Calu3 (cell line): ENCODE data around the gene USP40. TPM values are rescaled to one million over a fixed set of nuclear protein-coding genes. Genes with fewer than 3 reads are reported as not detected.

Experiments used
- BruUV-seq: library from RNA; stranded (reverse); fragments of 400-500 nt; replicated peaks from 2 replicates; lab custom pipeline; 2021; lab: Mats Ljungman, UMichigan
- CTCF ChIA-PET: fragments of 300-600 bp; sonication (Branson Sonifier 250); formaldehyde crosslinking; loops from one replicate; lab custom pipeline; 2022; ENCODE audit warnings: antibody characterized with exemption; lab: Charles Lee
- DNase-seq: peaks from one replicate; pipeline ENCODE4 v3.0.0; 2022
- H3K27ac Mint-ChIP-seq: one replicate; pipeline ENCODE4 v1.8.0; 2022; ENCODE audit warnings: mixed read lengths; ENCODE audit not compliant: unreplicated experiment
- H3K27me3 Mint-ChIP-seq: one replicate; pipeline ENCODE4 v1.8.0; 2022; ENCODE audit warnings: mixed read lengths; ENCODE audit not compliant: unreplicated experiment
- H3K36me3 Mint-ChIP-seq: one replicate; pipeline ENCODE4 v1.8.0; 2022; ENCODE audit warnings: mild to moderate bottlenecking, moderate library complexity, mixed read lengths; ENCODE audit not compliant: insufficient read depth, unreplicated experiment
- H3K4me1 Mint-ChIP-seq: one replicate; pipeline ENCODE4 v1.8.0; 2022; ENCODE audit warnings: mild to moderate bottlenecking, low read depth, mixed read lengths; ENCODE audit not compliant: unreplicated experiment
- H3K4me3 Mint-ChIP-seq: one replicate; pipeline ENCODE4 v1.8.0; 2022; ENCODE audit warnings: mild to moderate bottlenecking, low read depth, moderate library complexity, mixed read lengths; ENCODE audit not compliant: unreplicated experiment
- H3K9me3 Mint-ChIP-seq: one replicate; pipeline ENCODE4 v1.8.0; 2022; ENCODE audit warnings: low read depth, mixed read lengths; ENCODE audit not compliant: unreplicated experiment
- CTCF ChIP-seq: fragments of 200-600 bp; IDR thresholded peaks from one replicate; pipeline ENCODE4 v1.8.0; 2022; ENCODE audit warnings: antibody characterized with exemption; ENCODE audit not compliant: unreplicated experiment
- intact Hi-C: fragments of 100-400 bp; cut with micrococcal nuclease; formaldehyde crosslinking; loops from one replicate; pipeline ENCODE4 v1.10.0; 2022; ENCODE audit not compliant: unreplicated experiment
- total RNA-seq: library from RNA; stranded (reverse); gene quantifications from 2 replicates; pipeline ENCODE4 v1.2.3, GENCODE V29; 2022

Gene USP40
- total RNA-seq, 1 experiment from 2014 or later = 44.2 TPM

- BruUV-seq = no TSS peak
- Mint-ChIP-seq H3K27ac (no peak overlapping the region), H3K4me1 (peaks cover 10% of the 10 kb centered on the region), H3K9me3 (no peaks in the 10 kb centered on the region), H3K27me3 (no peaks in the 10 kb centered on the region), H3K4me3 (no peak overlapping the region), H3K36me3 (no peaks in the 10 kb centered on the region)
- CTCF ChIA-PET = no interaction called here
- intact Hi-C loops = no loop called here
- no peak for TF ChIP-seq CTCF
- no peak for DNase-seq
Measured at GRCh38 chr2:233433794-233434193, 132.8 kb downstream of the USP40 start.

DNA sequence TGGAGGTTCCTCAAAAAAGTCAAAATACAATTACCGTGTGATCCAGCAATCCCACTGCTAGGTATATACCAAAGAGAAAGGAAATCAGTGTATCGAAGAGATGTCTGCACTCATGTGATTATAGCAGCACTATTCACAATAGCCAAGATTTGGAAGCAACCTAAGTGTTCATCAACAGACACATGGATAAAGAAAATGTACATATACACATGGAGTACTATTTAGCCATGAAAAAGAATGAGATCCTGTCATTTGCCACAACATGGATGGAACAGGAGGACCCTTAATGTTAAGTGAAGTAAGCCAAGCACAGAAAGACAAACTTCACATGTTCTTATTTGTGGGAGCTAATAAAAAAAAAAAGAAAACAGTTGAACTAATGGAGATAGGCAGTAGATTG lies 133.6 kb downstream of the USP40 start:
- CTCF ChIA-PET = interaction anchor here (0.9 kb wide), 1 partner anchor 426 kb away, joined by 3 read pairs; no protein-coding TSS in a partner anchor
- intact Hi-C loops = no loop called here
- Mint-ChIP-seq H3K4me3 (no peak overlapping the region), H3K4me1 (peaks cover 10% of the 10 kb centered on the region), H3K27me3 (no peaks in the 10 kb centered on the region), H3K36me3 (peaks cover 2% of the 10 kb centered on the region), H3K27ac (no peak overlapping the region), H3K9me3 (no peaks in the 10 kb centered on the region)
- no peak for TF ChIP-seq CTCF
- no peak for DNase-seq
- no TSS peak for BruUV-seq

DNA sequence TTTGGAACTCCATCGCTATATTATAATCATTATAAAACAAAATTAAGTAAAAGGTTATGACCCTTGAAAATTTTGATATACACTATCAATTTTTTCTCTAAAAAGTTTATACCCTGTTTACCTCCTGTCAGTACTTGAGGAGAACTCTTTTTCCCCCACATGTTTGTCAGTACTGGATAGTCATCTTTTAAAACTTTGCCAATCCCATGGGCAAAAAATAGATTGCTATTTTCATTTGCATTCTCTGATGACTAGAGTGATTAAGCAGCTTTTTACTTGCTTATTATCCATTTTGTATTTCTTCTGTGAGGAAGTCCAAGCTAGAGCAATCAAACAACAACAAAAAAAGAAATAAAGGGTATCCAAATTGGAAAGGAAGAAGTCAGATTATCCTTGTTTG lies 135.9 kb downstream of the USP40 start:
- intact Hi-C loops = no loop called here
- CTCF ChIA-PET = no interaction called here
- no peak for TF ChIP-seq CTCF
- Mint-ChIP-seq H3K36me3 (peaks cover 13% of the 10 kb centered on the region), H3K27me3 (no peaks in the 10 kb centered on the region), H3K4me1 (peaks cover 21% of the 10 kb centered on the region), H3K4me3 (no peak overlapping the region), H3K27ac (no peak overlapping the region), H3K9me3 (peaks cover 8% of the 10 kb centered on the region)
- DNase-seq = no peak
- BruUV-seq = no TSS peak

DNA sequence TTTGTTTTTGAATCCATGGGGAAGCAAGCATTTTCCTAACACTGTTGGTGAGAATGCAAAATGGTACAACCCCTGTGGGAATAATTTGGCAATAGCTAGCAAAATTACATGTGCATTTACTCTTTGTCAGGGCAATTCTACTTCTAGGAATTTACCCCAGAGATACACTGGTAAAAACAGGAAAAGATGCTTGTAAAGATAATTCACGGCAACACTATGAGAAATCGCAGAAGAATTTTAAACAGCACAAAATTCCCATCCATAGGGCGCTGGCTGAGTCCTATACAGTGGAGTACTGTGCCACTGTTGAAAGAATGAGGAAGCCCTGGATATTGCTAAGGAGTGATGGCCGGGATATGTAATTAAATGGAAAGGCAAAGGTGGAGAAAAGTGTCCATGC lies 136.5 kb downstream of the USP40 start:
- Mint-ChIP-seq H3K4me3 (no peak overlapping the region), H3K4me1 (peaks cover 21% of the 10 kb centered on the region), H3K9me3 (peaks cover 8% of the 10 kb centered on the region), H3K27ac (no peak overlapping the region), H3K36me3 (peaks cover 13% of the 10 kb centered on the region), H3K27me3 (no peaks in the 10 kb centered on the region)
- no TSS peak for BruUV-seq
- intact Hi-C loops = no loop called here
- CTCF ChIA-PET = no interaction called here
- no peak for DNase-seq
- no peak for TF ChIP-seq CTCF
